HL-60 (cell line): Measurements from ENCODE around the gene FAM110A.

Source experiments
- DNase-seq, 2 experiments: peaks; one replicate each; pipeline ENCODE4 v3.0.0-alpha.2; 2010 to 2020; ENCODE audit warnings: low read depth in 1 of 2, low spot score in 1 of 2
- H3K27ac ChIP-seq: fragments of 250-450 bp; sonication (Bioruptor Pico); replicated peaks from 2 replicates; pipeline ENCODE4 v1.5.1; 2020; ENCODE audit warnings: mild to moderate bottlenecking, moderate library complexity
- H3K27me3 ChIP-seq: fragments of 250-450 bp; sonication (Bioruptor Pico); 2 replicates; pipeline ENCODE4 v1.5.1; 2021; ENCODE audit warnings: mild to moderate bottlenecking, moderate library complexity; ENCODE audit not compliant: insufficient read depth, poor library complexity, severe bottlenecking
- H3K4me3 ChIP-seq: replicated peaks from 2 replicates; pipeline ENCODE4 v1.5.1; 2011; ENCODE audit warnings: mild to moderate bottlenecking, control low read depth, low read length; ENCODE audit not compliant: insufficient read depth
- CTCF ChIP-seq: IDR thresholded peaks from one replicate; pipeline ENCODE4 v1.5.1; 2011; ENCODE audit warnings: low read length, control low read depth, inconsistent platforms; ENCODE audit not compliant: insufficient read depth
- GABPA ChIP-seq: IDR thresholded peaks from 2 replicates; pipeline ENCODE4 v1.6.1; 2012; ENCODE audit warnings: low read depth
- POLR2AphosphoS5 ChIP-seq: IDR thresholded peaks from 2 replicates; pipeline ENCODE4 v1.6.1; 2012; ENCODE audit warnings: low read depth
- REST ChIP-seq: IDR thresholded peaks from 2 replicates; pipeline ENCODE4 v1.6.1; 2012; ENCODE audit warnings: low read depth; ENCODE audit not compliant: insufficient replicate concordance
- SPI1 ChIP-seq: IDR thresholded peaks from 2 replicates; pipeline ENCODE4 v1.6.1; 2012; ENCODE audit warnings: low read depth, mild to moderate bottlenecking, borderline replicate concordance

FAM110A gene

DNA sequence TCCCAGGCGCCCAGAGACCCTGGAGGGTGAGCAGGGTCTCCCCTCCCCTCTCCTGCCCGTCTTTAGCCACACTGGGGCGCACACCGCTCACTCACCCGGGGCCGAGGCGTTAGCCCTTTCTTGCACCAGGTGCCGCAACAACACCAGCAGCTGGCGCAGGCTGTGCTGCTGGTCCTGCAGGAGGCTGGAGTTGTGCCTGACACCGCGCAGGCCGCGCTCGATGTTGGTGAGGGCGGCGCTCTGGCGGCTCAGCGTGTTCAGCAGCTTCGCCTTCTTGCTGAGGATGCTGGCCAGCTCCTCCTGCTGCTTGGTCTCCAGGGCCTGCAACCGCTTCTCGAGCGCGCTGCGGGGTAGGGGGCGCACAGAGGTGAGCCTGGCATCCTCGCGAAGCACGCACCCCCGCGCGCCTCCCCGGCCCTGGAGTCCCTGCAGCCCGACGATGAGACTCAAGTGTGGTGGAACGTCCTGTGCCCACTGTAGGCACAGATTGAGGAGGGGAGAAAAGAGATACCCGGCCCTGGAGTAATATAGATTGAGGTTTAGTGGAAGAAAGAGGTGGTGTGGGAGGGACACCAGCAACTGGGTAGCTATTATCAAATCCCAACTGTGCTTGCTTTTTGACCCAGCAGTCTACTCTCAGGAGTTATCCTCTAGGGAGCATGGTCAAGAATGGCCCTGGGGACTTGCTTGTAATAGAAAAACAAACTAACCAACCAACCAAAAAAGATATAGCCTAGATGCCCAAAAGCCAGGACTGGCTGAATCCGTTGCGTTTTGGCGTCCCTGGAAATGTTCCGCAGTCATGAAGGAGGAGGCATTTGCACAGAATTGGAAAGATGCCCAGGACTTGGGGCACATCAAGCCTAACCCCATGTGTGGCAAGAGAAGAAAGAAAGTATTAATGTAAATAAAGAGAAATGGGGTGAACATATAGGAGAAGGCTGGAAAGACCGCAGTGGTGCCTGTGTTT is 51.8 kb downstream of the FAM110A start:
- no peak overlapping the region for H3K4me3 ChIP-seq
- peak; percentile 13 to 59 for DNase-seq

DNA sequence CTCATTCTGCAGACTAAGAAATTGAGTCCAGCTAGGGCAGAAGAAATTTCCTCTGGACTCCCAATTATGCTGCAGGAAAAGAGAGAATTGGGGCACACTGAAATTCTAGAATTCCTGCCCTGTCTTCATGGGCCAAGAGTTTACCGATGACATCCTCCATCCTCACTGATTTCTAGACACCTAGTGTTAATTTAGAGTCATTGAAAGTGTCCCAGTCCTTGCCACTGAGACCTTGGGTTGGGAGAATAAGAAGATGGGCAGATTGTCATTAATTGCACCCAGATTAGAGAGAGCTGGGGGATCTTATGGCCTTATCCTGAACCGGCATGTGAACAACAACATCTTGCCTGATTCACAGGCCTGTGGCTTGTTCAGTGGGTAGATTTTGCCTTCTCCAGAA is 53.6 kb downstream of the FAM110A start:
- Histone ChIP-seq H3K27me3 (peaks cover 15% of the 10 kb centered on the region), H3K27ac (no peak overlapping the region), H3K4me3 (no peak overlapping the region)
- no peak for DNase-seq
- TF ChIP-seq GABPA (no peak), CTCF (no peak), POLR2AphosphoS5 (no peak), SPI1 (no peak), REST (no peak)

More for the DNA sequence above, 51.8 kb downstream of the FAM110A start:
- Histone ChIP-seq H3K27me3 (peaks cover 15% of the 10 kb centered on the region), H3K27ac (no peak overlapping the region)
- TF ChIP-seq REST, result peak; percentile 83
- TF ChIP-seq POLR2AphosphoS5, result no peak

DNA sequence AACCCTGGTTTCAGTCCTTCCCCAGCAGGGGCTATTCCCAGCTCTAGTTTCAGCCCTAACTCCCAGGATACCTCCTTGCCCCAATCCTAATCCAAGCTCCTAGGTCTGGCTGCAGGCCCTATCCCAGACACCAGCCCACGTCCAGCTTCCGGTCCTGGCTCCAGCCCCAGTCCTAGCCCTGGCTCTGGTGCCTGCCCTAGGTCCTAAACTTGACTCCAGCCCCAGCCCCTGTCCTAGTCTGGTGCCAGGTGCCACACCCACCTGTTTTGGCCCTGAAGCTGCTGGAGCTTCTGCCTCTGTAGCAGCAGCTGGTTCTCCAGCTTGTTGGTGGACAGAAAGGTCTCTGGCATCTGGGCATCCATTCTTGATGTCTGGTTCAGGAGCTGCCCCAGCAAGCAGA is 54.5 kb downstream of the FAM110A start:
- H3K4me3 ChIP-seq, result no peak overlapping the region
- TF ChIP-seq CTCF (no peak), GABPA (no peak), POLR2AphosphoS5 (no peak), REST (no peak), SPI1 (no peak)
- no peak overlapping the region for H3K27ac ChIP-seq
- no peak for DNase-seq
- peaks cover 15% of the 10 kb centered on the region for H3K27me3 ChIP-seq
